Ishikawa (cell line): ENCODE results near the gene HK3.

ENCODE experiments used
- CEBPB ChIP-seq: IDR thresholded peaks from 2 replicates; pipeline ENCODE4 v1.6.1; 2012
- CREB1 ChIP-seq: IDR thresholded peaks from 2 replicates; pipeline ENCODE4 v1.6.1; 2012; ENCODE audit warnings: low read depth
- EGR1 ChIP-seq: IDR thresholded peaks from 2 replicates; pipeline ENCODE4 v1.6.1; 2012
- EP300 ChIP-seq: IDR thresholded peaks from 2 replicates; pipeline ENCODE4 v1.6.1; 2012; ENCODE audit warnings: borderline replicate concordance
- FOXM1 ChIP-seq: IDR thresholded peaks from 2 replicates; pipeline ENCODE4 v1.6.1; 2012; ENCODE audit warnings: low read depth, borderline replicate concordance
- NFIC ChIP-seq: IDR thresholded peaks from 2 replicates; pipeline ENCODE4 v1.6.1; 2012
- RAD21 ChIP-seq: IDR thresholded peaks from 2 replicates; pipeline ENCODE4 v1.6.1; 2012; ENCODE audit warnings: low read depth
- REST ChIP-seq: IDR thresholded peaks from 2 replicates; pipeline ENCODE4 v1.6.1; 2012; ENCODE audit warnings: low read depth, mild to moderate bottlenecking
- TAF1 ChIP-seq: IDR thresholded peaks from 2 replicates; pipeline ENCODE4 v1.6.1; 2012; ENCODE audit warnings: low read depth, mild to moderate bottlenecking
- TCF12 ChIP-seq: IDR thresholded peaks from 2 replicates; pipeline ENCODE4 v1.6.1; 2012; ENCODE audit warnings: low read depth
- TEAD4 ChIP-seq: IDR thresholded peaks from 2 replicates; pipeline ENCODE4 v1.6.1; 2012
- YY1 ChIP-seq: IDR thresholded peaks from 2 replicates; pipeline ENCODE4 v1.6.1; 2012; ENCODE audit warnings: low read depth
- ZBTB7A ChIP-seq: IDR thresholded peaks from 2 replicates; pipeline ENCODE4 v1.6.1; 2012; ENCODE audit warnings: low read depth
- TF ChIP-seq, protein P1 (sequence below): IDR thresholded peaks from 2 replicates; pipeline ENCODE4 v1.6.1; 2012
- TF ChIP-seq, protein P2 (sequence below): IDR thresholded peaks from 2 replicates; pipeline ENCODE4 v1.6.1; 2012

Gene HK3

GRCh38 chr5:176847148-176847547 is 52.0 kb downstream of the HK3 start:
- TF ChIP-seq TCF12 (no peak), RAD21 (no peak), NFIC (no peak), CREB1 (no peak), FOXM1 (no peak), EGR1 (no peak), CEBPB (no peak), EP300 (no peak)
- TF ChIP-seq, protein P1, sequence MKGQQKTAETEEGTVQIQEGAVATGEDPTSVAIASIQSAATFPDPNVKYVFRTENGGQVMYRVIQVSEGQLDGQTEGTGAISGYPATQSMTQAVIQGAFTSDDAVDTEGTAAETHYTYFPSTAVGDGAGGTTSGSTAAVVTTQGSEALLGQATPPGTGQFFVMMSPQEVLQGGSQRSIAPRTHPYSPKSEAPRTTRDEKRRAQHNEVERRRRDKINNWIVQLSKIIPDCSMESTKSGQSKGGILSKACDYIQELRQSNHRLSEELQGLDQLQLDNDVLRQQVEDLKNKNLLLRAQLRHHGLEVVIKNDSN: no peak
- TF ChIP-seq, protein P2, sequence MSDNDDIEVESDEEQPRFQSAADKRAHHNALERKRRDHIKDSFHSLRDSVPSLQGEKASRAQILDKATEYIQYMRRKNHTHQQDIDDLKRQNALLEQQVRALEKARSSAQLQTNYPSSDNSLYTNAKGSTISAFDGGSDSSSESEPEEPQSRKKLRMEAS: no peak

GRCh38 chr5:176846335-176847140 is 52.6 kb downstream of the HK3 start:
- TF ChIP-seq REST: no peak
- no peak for TF ChIP-seq TAF1
- no peak for TF ChIP-seq YY1
- TF ChIP-seq, protein P2: no peak

GRCh38 chr5:176845392-176845713 is 53.8 kb downstream of the HK3 start:
- TF ChIP-seq CEBPB: no peak
- no peak for TF ChIP-seq YY1
- TF ChIP-seq, protein P2: no peak
- TF ChIP-seq TEAD4: no peak
- no peak for TF ChIP-seq TAF1
- no peak for TF ChIP-seq RAD21
- TF ChIP-seq REST: no peak
- TF ChIP-seq FOXM1: no peak
- no peak for TF ChIP-seq EP300
- TF ChIP-seq ZBTB7A: no peak
- no peak for TF ChIP-seq TCF12
- TF ChIP-seq EGR1: no peak
- TF ChIP-seq CREB1: no peak
- TF ChIP-seq NFIC: no peak
- TF ChIP-seq, protein P1: no peak

- TF ChIP-seq, protein P2: no peak
- TF ChIP-seq NFIC: peak; percentile 37; the same call in 1 of the 2 replicates
These were observed 54.3 kb downstream of the HK3 start for GRCh38 chr5:176844706-176845391.

DNA sequence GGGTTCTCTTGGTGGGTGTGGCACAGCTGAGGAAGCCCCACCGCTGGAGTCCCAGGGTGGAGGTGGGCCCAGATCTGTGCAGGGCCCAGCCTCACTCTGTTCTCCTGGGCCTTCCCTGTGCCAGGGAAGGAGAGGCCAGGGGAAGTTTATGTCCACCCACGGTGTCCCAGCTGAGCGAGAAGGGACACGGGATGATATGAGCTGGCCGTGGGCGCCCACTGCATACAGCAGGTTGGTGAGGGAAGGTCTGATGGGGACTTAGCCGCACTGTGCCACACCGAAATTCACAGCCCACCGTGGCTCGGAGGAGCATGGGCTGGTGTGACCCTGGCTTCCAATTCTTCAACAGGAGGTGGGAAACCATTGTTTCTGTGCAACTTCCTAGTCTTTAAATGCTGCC is 54.9 kb downstream of the HK3 start:
- TF ChIP-seq EGR1: no peak
- no peak for TF ChIP-seq REST
- TF ChIP-seq RAD21: no peak
- TF ChIP-seq CREB1: no peak
- TF ChIP-seq ZBTB7A: no peak
- TF ChIP-seq YY1: no peak
- no peak for TF ChIP-seq FOXM1
- TF ChIP-seq CEBPB: no peak
- TF ChIP-seq TEAD4: no peak
- no peak for TF ChIP-seq TAF1
- TF ChIP-seq, protein P2: no peak
- no peak for TF ChIP-seq EP300
- TF ChIP-seq, protein P1: no peak
- TF ChIP-seq TCF12: no peak
- no peak for TF ChIP-seq NFIC
